Activated CD4-positive, alpha-beta T cell treated with anti-CD3 and anti-CD28 coated beads for 36 hours (primary cell): Measurements from ENCODE around the gene PRKG1. TPM values are rescaled to one million over a fixed set of nuclear protein-coding genes. Genes with fewer than 3 reads are reported as not detected.
"Not testable (repeated sequence)": the region's sequence is repeated elsewhere in the genome, so short reads cannot be mapped to it uniquely, and the experiment has no call there.

Experiments
- ATAC-seq: fragments of 200-7000 bp; cut with Tn5 transposase; one replicate; pipeline ENCODE4 v1.10.0; 2021; ENCODE audit warnings: mild to moderate bottlenecking, moderate library complexity
- CTCF ChIA-PET: fragments of 350-600 bp; sonication (Branson Sonifier 250); formaldehyde crosslinking; loops from one replicate; lab custom pipeline; 2021; ENCODE audit warnings: antibody characterized with exemption; lab: Charles Lee
- POLR2A ChIA-PET: fragments of 350-600 bp; sonication (Branson Sonifier 250); formaldehyde crosslinking; loops from one replicate; lab custom pipeline; 2021; ENCODE audit warnings: antibody characterized with exemption, inconsistent platforms; lab: Charles Lee
- DNase-seq: peaks from one replicate; pipeline ENCODE4 v3.0.0-alpha.2; 2020
- H3K27ac Mint-ChIP-seq: one replicate; pipeline ENCODE4 v1.8.0; 2021; ENCODE audit warnings: mixed read lengths
- H3K27me3 Mint-ChIP-seq: one replicate; pipeline ENCODE4 v1.8.0; 2021; ENCODE audit warnings: mixed read lengths
- H3K36me3 Mint-ChIP-seq: one replicate; pipeline ENCODE4 v1.8.0; 2021; ENCODE audit warnings: low read depth, mixed read lengths
- H3K4me1 Mint-ChIP-seq: one replicate; pipeline ENCODE4 v1.8.0; 2021; ENCODE audit warnings: mixed read lengths
- H3K4me3 Mint-ChIP-seq: one replicate; pipeline ENCODE4 v1.8.0; 2021; ENCODE audit warnings: mild to moderate bottlenecking, moderate library complexity, mixed read lengths
- H3K9me3 Mint-ChIP-seq: one replicate; pipeline ENCODE4 v1.8.0; 2021; ENCODE audit warnings: low read depth, mixed read lengths
- intact Hi-C, 2 experiments: fragments of 100-400 bp; cut with DNase I in 1 of 2; cut with micrococcal nuclease in 1 of 2; formaldehyde crosslinking; loops; one replicate each; pipeline versions ENCODE4 v1.14.2 to v1.15.1; 2022 to 2024; cut with DNase I, micrococcal nuclease
- total RNA-seq, 2 experiments: library from RNA; stranded (reverse); gene quantifications; one replicate each; pipeline ENCODE4 v1.2.3, GENCODE V29; 2021

The PRKG1 gene
- total RNA-seq, 2 experiments from 2014 or later, result not detected

DNA sequence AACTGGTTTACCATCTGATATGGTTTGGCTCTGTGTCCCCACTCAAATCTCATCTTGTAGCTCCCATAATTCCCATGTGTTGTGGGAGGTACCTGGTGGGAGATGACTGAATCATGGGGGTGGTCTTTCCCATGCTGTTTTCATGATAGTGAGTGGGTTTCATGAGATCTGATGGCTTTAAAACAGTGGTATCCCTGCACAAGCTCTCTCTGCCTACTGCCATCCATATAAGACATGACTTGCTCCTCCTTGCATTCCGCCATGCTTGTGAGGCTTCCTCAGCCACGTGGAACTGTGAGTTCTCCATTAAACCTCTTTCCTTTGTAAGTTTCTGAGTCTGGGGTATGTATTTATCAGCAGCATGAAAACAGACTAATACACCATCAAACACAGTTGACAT lies 614.5 kb downstream of the PRKG1 start:
- H3K9me3 Mint-ChIP-seq, POLR2A ChIA-PET, ATAC-seq, H3K27ac Mint-ChIP-seq, H3K27me3 Mint-ChIP-seq, H3K4me1 Mint-ChIP-seq, H3K36me3 Mint-ChIP-seq, DNase-seq, H3K4me3 Mint-ChIP-seq, intact Hi-C loops: not testable (repeated sequence)
- CTCF ChIA-PET, result interaction anchor here (0.6 kb wide), 1 partner anchor 21 kb away, joined by 3 read pairs; no protein-coding TSS in a partner anchor

- Mint-ChIP-seq H3K4me1 (no peaks in the 10 kb centered on the region), H3K4me3 (no peak overlapping the region), H3K27me3 (no peaks in the 10 kb centered on the region), H3K9me3 (no peaks in the 10 kb centered on the region), H3K36me3 (peaks cover 2% of the 10 kb centered on the region), H3K27ac (no peak overlapping the region)
- ATAC-seq (no peak), DNase-seq (no peak)
- ChIA-PET CTCF (no interaction called here), POLR2A (no interaction called here)
- intact Hi-C loops, result no loop called here
Measured at GRCh38 chr10:51689536-51689935, 615.2 kb downstream of the PRKG1 start.

DNA sequence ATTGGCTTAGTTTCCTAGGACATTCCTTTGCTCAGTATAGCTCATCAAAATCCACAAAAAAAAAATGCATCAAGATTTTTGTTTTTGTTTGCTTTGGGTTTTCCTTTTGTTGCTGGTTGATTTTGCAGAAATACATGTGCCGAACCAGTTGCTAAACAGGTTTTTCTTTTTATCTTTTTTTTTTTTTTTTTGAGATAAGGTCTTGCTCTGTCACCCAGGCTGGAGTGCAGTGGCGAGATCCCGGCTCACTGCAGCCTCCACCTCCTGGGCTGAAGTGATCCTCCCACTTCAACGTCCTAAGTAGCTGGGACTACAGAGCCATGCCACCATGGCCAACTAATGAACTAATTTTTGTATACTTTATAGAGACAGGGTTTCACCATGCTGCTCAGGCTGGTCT lies 616.8 kb downstream of the PRKG1 start:
- Mint-ChIP-seq H3K4me1 (peaks cover 13% of the 10 kb centered on the region), H3K9me3 (no peaks in the 10 kb centered on the region), H3K27me3 (no peaks in the 10 kb centered on the region), H3K27ac (no peak overlapping the region), H3K4me3 (no peak overlapping the region), H3K36me3 (peaks cover 16% of the 10 kb centered on the region)
- ATAC-seq (no peak), DNase-seq (no peak)
- CTCF ChIA-PET, result interaction anchor here (0.6 to 1.6 kb wide), 3 partner anchors 9 to 23 kb away, joined by 3 to 5 read pairs (median 3); no protein-coding TSS in a partner anchor
- intact Hi-C loops, result no loop called here
- POLR2A ChIA-PET, result no interaction called here

DNA sequence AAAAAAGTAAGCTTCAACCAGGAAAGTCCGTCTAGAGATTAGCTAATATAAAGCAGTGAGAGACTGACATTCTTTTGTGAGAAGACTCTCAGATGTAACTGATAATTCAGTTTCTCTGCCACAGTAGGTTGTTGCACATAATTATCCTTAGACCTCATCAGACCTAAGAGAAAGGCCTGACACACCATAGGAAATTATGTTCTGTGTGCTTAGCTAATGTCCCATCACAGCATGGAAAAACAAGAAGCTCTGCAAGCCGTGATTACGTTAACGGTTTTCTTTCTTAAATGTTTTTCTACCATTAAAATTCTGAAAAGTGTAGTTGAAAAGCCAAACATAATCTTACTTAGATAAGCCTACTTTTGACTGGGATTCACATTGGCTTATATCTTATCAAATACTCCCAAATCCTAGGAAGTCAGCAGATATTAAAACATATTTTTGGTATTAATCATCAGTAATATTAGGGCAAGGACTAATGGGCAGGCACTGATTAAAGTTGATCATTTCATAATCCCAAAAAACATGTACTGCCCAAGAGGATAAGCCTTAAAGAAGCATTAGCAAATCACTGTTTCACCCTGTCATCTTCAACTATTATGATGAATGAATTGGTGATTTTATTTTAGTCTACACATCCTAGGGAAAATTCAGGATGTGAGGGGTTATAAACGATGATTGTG lies 619.9 kb downstream of the PRKG1 start:
- no peak overlapping the region for H3K27ac Mint-ChIP-seq
- H3K27me3 Mint-ChIP-seq, result no peaks in the 10 kb centered on the region
- ATAC-seq, result no peak
- peaks cover 33% of the 10 kb centered on the region for H3K4me1 Mint-ChIP-seq
- no peak for DNase-seq
- no peaks in the 10 kb centered on the region for H3K9me3 Mint-ChIP-seq
- CTCF ChIA-PET, result no interaction called here
- POLR2A ChIA-PET, result no interaction called here
- no peak overlapping the region for H3K4me3 Mint-ChIP-seq
- intact Hi-C loops, result no loop called here
- peaks cover 40% of the 10 kb centered on the region for H3K36me3 Mint-ChIP-seq

DNA sequence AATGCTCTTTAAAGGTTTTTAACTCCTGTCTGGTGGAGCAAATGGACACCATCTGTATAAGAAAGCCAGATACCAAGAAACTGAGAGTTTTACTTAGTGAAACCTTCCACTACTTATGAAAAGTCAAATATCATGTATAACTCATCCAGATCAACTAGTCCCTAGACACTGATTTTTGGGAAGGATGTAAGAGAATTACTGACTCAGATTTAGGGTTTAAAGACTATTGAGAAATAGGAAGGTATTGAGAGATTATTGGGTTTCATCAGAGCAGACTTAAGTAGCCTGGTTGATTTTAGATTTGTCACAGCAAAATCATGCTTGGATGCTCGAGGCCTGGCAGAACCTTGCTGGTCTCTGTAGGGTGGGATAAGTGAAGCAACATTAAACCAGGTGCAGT lies 622.0 kb downstream of the PRKG1 start:
- DNase-seq (no peak), ATAC-seq (no peak)
- peaks cover 42% of the 10 kb centered on the region for H3K36me3 Mint-ChIP-seq
- H3K4me1 Mint-ChIP-seq, result peaks cover 40% of the 10 kb centered on the region
- H3K9me3 Mint-ChIP-seq, result no peaks in the 10 kb centered on the region
- no peaks in the 10 kb centered on the region for H3K27me3 Mint-ChIP-seq
- intact Hi-C loops, result loop anchor here (5.0 kb wide), 2 partner anchors 181 to 959 kb away; partner anchors contain the start of gene ASAH2B (in 1 of the 2)
- H3K4me3 Mint-ChIP-seq, result peak overlapping the region; percentile 50
- peak overlapping the region; percentile 67 for H3K27ac Mint-ChIP-seq
- POLR2A ChIA-PET, result no interaction called here
- CTCF ChIA-PET, result interaction anchor here (1.3 kb wide), 1 partner anchor 9 kb away, joined by 3 read pairs; no protein-coding TSS in a partner anchor

GRCh38 chr10:51698473-51699063 lies 624.3 kb downstream of the PRKG1 start:
- ATAC-seq (no peak), DNase-seq (no peak)
- Mint-ChIP-seq H3K9me3 (no peaks in the 10 kb centered on the region), H3K36me3 (peaks cover 42% of the 10 kb centered on the region), H3K4me3 (peak overlapping the region; percentile 96), H3K4me1 (peaks cover 48% of the 10 kb centered on the region), H3K27ac (peak overlapping the region; percentile 100), H3K27me3 (no peaks in the 10 kb centered on the region)
- POLR2A ChIA-PET, result no interaction called here
- intact Hi-C loops, result loop anchor here (1.0 to 5.0 kb wide), 4 partner anchors 179 to 1074 kb away; partner anchors contain the start of gene ASAH2B (in 1 of the 2)
- CTCF ChIA-PET, result no interaction called here

DNA sequence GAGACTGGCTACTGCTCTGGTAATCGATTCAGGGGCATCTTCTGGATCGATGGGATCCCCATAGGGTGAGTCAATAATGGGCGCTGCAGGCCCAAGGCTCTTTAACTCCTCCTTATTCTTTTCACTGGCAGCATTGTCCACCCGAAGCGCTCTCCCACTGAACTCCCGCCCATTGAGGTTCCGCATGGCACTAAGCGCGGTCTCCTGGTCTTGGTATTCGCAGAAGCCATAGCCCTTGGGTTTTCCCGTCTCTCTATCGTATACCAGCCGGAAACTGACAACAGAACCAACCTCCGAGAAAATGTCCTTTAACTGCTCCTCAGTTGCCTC lies 624.8 kb downstream of the PRKG1 start:
- Mint-ChIP-seq H3K9me3 (no peaks in the 10 kb centered on the region), H3K27ac (peak overlapping the region; percentile 100), H3K4me3 (peak overlapping the region; percentile 96), H3K36me3 (peaks cover 42% of the 10 kb centered on the region), H3K27me3 (no peaks in the 10 kb centered on the region), H3K4me1 (peaks cover 51% of the 10 kb centered on the region)
- ChIA-PET POLR2A (no interaction called here), CTCF (no interaction called here)
- DNase-seq (no peak), ATAC-seq (peak; percentile 30)
- intact Hi-C loops, result loop anchor here (1.0 to 5.0 kb wide), 4 partner anchors 178 to 1075 kb away; partner anchors contain the start of gene ASAH2B (in 1 of the 2)

DNA sequence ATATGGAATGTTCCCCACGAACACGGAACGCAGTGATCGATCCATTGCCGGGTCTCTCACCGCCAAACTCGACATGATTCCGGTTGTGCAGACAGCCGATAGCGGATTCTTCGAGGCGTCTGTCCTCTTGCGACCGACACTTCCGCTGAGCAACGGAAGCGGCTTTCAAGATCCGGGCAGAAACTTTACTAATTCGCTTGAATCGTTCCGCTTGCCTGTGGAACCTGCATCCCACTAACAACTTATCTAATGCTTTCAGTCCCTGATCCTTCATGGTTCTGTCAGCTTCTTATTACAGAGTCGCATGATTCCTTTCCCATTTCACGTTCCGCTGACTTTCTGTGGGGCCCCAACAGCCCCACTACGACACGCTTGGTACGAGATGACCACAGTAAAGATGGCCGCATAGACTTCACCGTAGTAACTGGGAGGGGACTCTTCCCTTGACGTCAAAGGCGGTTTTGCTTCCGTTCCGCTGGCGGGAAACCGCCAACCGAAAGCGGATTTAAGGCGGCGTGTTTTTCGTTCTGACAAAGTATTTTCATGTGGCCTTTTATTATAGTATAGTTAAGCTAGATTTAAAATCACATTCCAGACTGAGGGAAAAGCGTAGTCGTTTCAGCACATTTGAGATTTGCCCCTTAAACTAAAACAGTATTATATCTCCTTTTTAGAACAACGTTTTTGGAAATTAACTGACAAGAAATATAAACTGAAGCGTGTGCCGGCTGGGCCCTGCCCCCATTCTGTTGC lies 625.4 kb downstream of the PRKG1 start, which contains the start of gene CSTF2T:
CSTF2T (minus strand) TSS at position 121 of the 753 bp plus-strand sequence; CDS start at position 75, 46 bp downstream.
- H3K36me3 Mint-ChIP-seq, result peaks cover 40% of the 10 kb centered on the region
- CTCF ChIA-PET, result interaction anchor here (0.5 to 1.3 kb wide), 3 partner anchors 9 to 690 kb away, joined by 3 read pairs; no protein-coding TSS in a partner anchor

DNA sequence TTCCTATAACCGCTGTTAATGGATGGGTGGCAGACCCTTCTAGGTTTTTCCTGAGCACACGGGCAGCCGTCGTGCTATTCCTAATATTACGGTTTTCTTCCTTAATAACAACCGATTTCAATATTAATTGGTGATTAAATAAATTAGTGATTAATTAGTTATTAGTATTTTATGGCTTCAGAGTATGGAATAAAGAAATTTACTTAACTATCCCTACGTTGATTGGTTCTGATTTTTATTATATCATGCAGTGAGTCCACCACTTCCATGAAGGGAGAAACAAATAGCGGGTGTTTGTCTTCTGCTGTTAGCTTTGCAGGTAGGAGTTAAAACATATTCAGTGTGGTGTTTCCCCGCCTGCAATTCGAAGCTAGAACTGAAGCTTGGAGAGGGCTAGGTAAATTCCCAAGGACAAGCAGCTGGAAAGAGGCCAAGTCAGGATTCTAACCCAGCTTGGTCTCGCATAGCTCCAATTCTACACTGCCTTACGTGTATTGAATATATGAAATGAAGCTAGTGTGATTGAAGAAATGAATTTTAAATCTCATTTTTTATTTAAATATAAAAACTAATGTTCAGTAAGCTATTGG lies 626.0 kb downstream of the PRKG1 start:
- no peaks in the 10 kb centered on the region for H3K9me3 Mint-ChIP-seq
- peak overlapping the region; percentile 96 for H3K4me3 Mint-ChIP-seq
- H3K27ac Mint-ChIP-seq, result peak overlapping the region; percentile 100
- no peaks in the 10 kb centered on the region for H3K27me3 Mint-ChIP-seq
- intact Hi-C loops, result no loop called here
- ATAC-seq (no peak), DNase-seq (peak; percentile 55)
- CTCF ChIA-PET, result interaction anchor here (0.5 to 1.6 kb wide), 4 partner anchors 10 to 691 kb away, joined by 3 to 5 read pairs (median 3); no protein-coding TSS in a partner anchor
- H3K4me1 Mint-ChIP-seq, result peaks cover 45% of the 10 kb centered on the region
- H3K36me3 Mint-ChIP-seq, result peaks cover 35% of the 10 kb centered on the region
- POLR2A ChIA-PET, result interaction anchor here (0.6 to 0.7 kb wide), 2 partner anchors 15 to 1076 kb away, joined by 3 to 4 read pairs; no protein-coding TSS in a partner anchor

More for the DNA sequence above, 625.4 kb downstream of the PRKG1 start, which contains the start of gene CSTF2T:
- POLR2A ChIA-PET, result interaction anchor here (0.7 kb wide), 1 partner anchor 15 kb away, joined by 3 read pairs; no protein-coding TSS in a partner anchor
- peak; percentile 93 for DNase-seq
- peak; percentile 89 for ATAC-seq
- Mint-ChIP-seq H3K4me1 (peaks cover 51% of the 10 kb centered on the region), H3K4me3 (peak within 1 kb of the TSS; percentile 96), H3K9me3 (no peaks in the 10 kb centered on the region), H3K27ac (peak within 1 kb of the TSS; percentile 100), H3K27me3 (no peaks in the 10 kb centered on the region)
- intact Hi-C loops, result loop anchor here (1.0 to 5.0 kb wide), 4 partner anchors 178 to 1075 kb away; partner anchors contain the start of gene ASAH2B (in 1 of the 2)

DNA sequence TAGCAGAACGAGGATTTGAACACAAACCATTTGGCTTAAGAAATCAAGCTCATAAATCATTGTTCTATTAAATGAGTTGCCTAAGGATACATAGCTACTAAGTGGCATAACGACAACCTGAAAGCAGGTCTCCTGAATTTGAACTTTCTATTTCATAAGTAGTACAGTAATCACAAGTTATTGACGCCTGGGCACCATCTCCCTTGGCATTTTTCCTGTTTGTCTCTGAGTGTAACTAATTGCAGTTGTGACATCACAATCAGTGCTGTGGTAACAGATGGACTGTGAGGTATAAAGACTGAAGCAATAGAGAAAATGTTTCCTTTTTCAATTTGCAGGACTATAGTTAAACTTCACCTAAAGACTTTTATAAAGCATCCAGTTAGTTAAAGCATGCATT lies 631.5 kb downstream of the PRKG1 start:
- intact Hi-C loops, result no loop called here
- ATAC-seq (no peak), DNase-seq (no peak)
- CTCF ChIA-PET, result no interaction called here
- Mint-ChIP-seq H3K36me3 (peaks cover 6% of the 10 kb centered on the region), H3K27me3 (no peaks in the 10 kb centered on the region), H3K4me3 (no peak overlapping the region), H3K27ac (no peak overlapping the region), H3K9me3 (no peaks in the 10 kb centered on the region), H3K4me1 (peaks cover 36% of the 10 kb centered on the region)
- POLR2A ChIA-PET, result no interaction called here

DNA sequence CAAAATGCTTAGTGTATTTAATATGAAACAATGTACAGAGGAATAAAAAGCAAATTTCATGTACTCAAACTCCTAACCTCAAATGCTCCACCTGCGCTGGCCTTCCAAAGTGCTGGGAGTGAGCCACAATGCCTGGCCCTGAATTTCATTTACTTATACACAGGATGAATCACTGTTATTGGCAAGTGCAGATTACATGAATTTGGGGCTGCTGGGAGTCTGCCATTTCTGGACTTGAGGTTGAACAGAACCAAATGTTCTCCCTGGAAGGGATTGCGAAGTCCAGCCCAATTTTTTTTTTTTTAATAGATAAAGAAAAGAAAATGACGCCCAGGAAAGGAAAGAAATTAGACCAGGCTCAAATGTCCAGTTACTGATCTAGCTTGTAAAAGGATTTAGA lies 631.9 kb downstream of the PRKG1 start:
- CTCF ChIA-PET, result no interaction called here
- Mint-ChIP-seq H3K4me3 (no peak overlapping the region), H3K4me1 (peaks cover 36% of the 10 kb centered on the region), H3K27me3 (no peaks in the 10 kb centered on the region), H3K9me3 (no peaks in the 10 kb centered on the region), H3K27ac (no peak overlapping the region), H3K36me3 (peaks cover 6% of the 10 kb centered on the region)
- ATAC-seq (no peak), DNase-seq (no peak)
- intact Hi-C loops, result no loop called here
- POLR2A ChIA-PET, result no interaction called here
